CD4-positive, alpha-beta T cell treated with Interleukin-12 subunit alpha and Interleukin-12 subunit beta, for 1 hour (primary cell): ENCODE measurements around the gene GPR158.

Source experiments
- DNase-seq: peaks from one replicate; pipeline ENCODE4 v3.0.0-alpha.2; 2020

Gene GPR158

GRCh38 chr10:25508112-25508815, 333.5 kb downstream of the GPR158 start:
- DNase-seq, result no peak

- no peak for DNase-seq
Measured at GRCh38 chr10:25509151-25509550, 334.4 kb downstream of the GPR158 start.

GRCh38 chr10:25522294-25522693, 347.5 kb downstream of the GPR158 start:
- DNase-seq, result no peak

GRCh38 chr10:25522946-25523608, 348.3 kb downstream of the GPR158 start:
- DNase-seq, result no peak

- DNase-seq, result no peak
Measured at GRCh38 chr10:25530306-25530705, 355.5 kb downstream of the GPR158 start.

- no peak for DNase-seq
Measured at GRCh38 chr10:25531457-25532061, 356.8 kb downstream of the GPR158 start.

- DNase-seq, result no peak
Measured at GRCh38 chr10:25532213-25532612, 357.4 kb downstream of the GPR158 start.

GRCh38 chr10:25536027-25536426, 361.2 kb downstream of the GPR158 start:
- DNase-seq, result no peak

- DNase-seq, result no peak
Measured at GRCh38 chr10:25547382-25547781, 372.6 kb downstream of the GPR158 start.

GRCh38 chr10:25552283-25552919, 377.6 kb downstream of the GPR158 start:
- DNase-seq, result no peak

GRCh38 chr10:25555865-25556264, 381.1 kb downstream of the GPR158 start:
- no peak for DNase-seq

- no peak for DNase-seq
Measured at GRCh38 chr10:25556457-25556856, 381.7 kb downstream of the GPR158 start.

- DNase-seq, result no peak
Measured at GRCh38 chr10:25557136-25557535, 382.3 kb downstream of the GPR158 start.

- DNase-seq, result no peak
Measured at GRCh38 chr10:25561758-25562157, 387.0 kb downstream of the GPR158 start.

- DNase-seq, result no peak
Measured at GRCh38 chr10:25562547-25562946, 387.7 kb downstream of the GPR158 start.

GRCh38 chr10:25564351-25564750, 389.6 kb downstream of the GPR158 start:
- no peak for DNase-seq

GRCh38 chr10:25565570-25565969, 390.8 kb downstream of the GPR158 start:
- no peak for DNase-seq

GRCh38 chr10:25573316-25573715, 398.5 kb downstream of the GPR158 start:
- DNase-seq, result no peak

- DNase-seq, result no peak
Measured at GRCh38 chr10:25575343-25575742, 400.5 kb downstream of the GPR158 start.

- no peak for DNase-seq
Measured at GRCh38 chr10:25578061-25578460, 403.3 kb downstream of the GPR158 start.

- DNase-seq, result no peak
Measured at GRCh38 chr10:25582961-25583360, 408.2 kb downstream of the GPR158 start.

GRCh38 chr10:25600651-25601050, 425.9 kb downstream of the GPR158 start:
- no peak for DNase-seq

- no peak for DNase-seq
Measured at GRCh38 chr10:25604591-25604990, 429.8 kb downstream of the GPR158 start.

- no peak for DNase-seq
Measured at GRCh38 chr10:25614652-25615051, 439.9 kb downstream of the GPR158 start.
